ENCODE results near the gene GPC5.
"Not testable (repeated sequence)": the region's sequence is repeated elsewhere in the genome, so short reads cannot be mapped to it uniquely, and the experiment has no call there.

Gene GPC5

GRCh38 chr13:92473765-92474475 lies 1075.5 kb downstream of the GPC5 start:
- no peak for DNase-seq (ENCODE audit: low spot score)

DNA sequence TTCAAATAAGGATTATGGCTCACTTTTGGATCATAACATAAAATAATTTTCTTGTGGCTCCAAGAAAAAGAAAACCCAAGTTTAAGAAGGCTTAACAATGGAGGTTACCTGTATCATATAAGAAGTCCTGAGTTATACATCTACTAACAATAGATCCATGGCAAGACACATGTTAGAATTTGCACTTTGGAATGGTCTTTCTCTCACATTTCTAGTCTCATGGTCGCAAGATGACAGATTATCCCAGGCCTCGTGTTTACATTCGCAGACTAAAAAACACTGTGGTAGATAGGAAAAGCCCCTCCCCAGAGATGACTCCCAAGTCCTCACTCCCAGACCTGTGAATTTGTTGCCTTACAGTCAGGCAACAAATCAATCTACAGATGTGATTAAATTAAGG lies 1082.0 kb downstream of the GPC5 start:
- DNase-seq (ENCODE audit: low spot score): no peak

- DNase-seq (ENCODE audit: low spot score): not testable (repeated sequence)
Observed at GRCh38 chr13:92482790-92483189, 1084.4 kb downstream of the GPC5 start.

DNA sequence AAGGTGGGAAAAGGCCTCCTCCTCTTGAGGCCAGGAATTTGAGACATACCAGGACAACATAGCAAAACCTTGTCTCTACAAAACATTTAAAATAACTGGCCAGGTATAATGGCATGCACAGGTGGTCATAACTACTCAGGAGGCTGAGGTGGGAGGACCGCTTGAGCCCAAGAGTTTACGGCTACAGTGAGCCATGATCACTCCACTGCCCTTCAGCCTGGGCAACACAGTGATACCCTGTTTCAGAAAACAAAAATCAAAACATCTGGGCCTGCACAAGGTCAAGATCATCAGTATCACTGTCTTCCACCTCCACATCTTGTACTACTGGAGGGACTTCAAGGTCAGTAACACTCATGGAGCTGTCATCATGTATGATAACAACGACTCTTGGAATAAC lies 1085.5 kb downstream of the GPC5 start:
- no peak for DNase-seq (ENCODE audit: low spot score)

DNA sequence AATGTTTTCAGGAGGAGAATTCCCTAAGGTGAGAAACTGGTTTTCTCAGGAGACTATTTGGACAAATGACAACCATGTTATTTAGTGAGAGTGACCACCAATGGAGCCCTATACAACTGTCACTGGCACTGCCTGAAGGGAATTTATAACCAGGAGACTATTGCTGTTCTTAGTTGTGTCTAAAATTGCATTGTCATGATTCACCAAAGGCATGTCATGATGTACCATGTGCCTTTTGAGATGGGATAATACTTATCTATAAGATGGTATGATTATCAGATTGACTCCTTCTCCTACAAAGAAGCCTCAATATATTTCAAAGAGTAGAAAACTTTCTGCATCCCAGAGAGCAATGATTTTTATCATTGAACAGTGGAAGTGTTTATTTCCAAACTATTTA lies 1088.8 kb downstream of the GPC5 start:
- DNase-seq (ENCODE audit: low spot score): no peak

DNA sequence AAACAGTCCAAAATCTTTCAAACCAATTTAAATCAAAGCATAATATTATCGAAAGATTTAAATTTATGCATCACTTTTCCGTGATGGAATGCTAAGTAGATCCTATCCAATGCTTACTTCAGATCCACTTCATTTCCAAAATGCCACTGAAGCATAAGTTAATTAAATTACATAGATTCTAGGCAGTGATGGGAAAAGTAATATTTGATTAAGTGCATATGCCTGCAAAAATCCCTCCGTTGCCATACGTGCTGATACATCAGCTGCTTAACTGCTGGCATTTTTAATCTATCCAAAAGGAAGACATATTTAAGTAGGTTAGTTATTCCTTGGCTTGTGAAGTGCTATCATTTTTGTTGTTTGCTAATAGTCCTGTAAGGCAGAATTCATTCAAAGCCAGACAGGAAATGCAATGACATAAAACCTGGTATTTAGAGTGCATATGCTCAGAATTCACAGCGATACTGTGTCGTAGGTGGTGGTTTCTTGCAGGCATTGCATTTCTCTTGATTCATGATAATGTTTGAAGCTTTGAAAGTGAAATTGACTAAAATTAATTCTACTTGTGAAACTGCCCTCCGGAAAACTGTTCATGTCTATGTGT lies 1089.9 kb downstream of the GPC5 start:
- no peak for DNase-seq (ENCODE audit: low spot score)

- no peak for DNase-seq (ENCODE audit: low spot score)
Observed at GRCh38 chr13:92491839-92492238, 1093.4 kb downstream of the GPC5 start.

DNA sequence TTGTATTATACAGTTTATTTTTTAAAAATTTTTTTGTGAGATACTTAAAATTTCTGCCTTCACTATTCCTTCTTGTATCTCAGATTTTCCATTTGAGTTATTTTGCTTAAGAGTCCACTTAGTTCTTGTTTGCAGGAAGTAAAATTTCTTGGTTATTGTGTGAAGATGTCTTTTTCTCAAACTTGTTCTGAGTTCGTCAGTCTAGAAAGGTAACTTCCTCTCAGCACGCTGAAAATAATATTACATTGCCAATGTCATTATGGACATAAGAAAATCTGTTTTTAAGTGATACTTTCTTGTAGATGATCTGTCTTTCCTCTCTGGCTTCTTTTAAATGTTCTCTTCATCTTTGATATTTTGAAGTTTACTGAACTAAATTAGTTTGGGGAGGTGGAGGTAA lies 1096.5 kb downstream of the GPC5 start:
- no peak for DNase-seq (ENCODE audit: low spot score)

- DNase-seq (ENCODE audit: low spot score): no peak
Observed at GRCh38 chr13:92500192-92500591, 1101.8 kb downstream of the GPC5 start.

- DNase-seq (ENCODE audit: low spot score): no peak
Observed at GRCh38 chr13:92510416-92510815, 1112.0 kb downstream of the GPC5 start.

GRCh38 chr13:92512852-92513251 lies 1114.4 kb downstream of the GPC5 start:
- no peak for DNase-seq (ENCODE audit: low spot score)

GRCh38 chr13:92513672-92514071 lies 1115.3 kb downstream of the GPC5 start:
- DNase-seq (ENCODE audit: low spot score): no peak

- DNase-seq (ENCODE audit: low spot score): no peak
Observed at GRCh38 chr13:92514420-92515125, 1116.2 kb downstream of the GPC5 start.

GRCh38 chr13:92516878-92517277 lies 1118.5 kb downstream of the GPC5 start:
- not testable (repeated sequence) for DNase-seq (ENCODE audit: low spot score)

DNA sequence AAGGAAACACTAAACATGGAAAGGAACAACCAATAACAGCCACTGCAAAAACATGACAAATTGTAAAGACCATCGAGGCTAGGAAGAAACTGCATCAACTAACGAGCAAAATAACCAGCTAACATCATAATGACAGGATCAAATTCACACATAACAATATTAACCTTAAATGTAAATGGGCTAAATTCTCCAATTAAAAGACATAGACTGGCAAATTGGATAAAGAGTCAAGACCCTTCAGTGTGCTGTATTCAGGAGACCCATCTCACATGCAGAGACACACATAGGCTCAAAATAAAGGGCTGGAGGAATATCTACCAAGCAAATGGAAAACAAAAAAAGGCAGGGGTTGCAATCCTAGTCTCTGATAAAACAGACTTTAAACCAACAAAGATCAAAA lies 1120.2 kb downstream of the GPC5 start:
- not testable (repeated sequence) for DNase-seq (ENCODE audit: low spot score)

DNA sequence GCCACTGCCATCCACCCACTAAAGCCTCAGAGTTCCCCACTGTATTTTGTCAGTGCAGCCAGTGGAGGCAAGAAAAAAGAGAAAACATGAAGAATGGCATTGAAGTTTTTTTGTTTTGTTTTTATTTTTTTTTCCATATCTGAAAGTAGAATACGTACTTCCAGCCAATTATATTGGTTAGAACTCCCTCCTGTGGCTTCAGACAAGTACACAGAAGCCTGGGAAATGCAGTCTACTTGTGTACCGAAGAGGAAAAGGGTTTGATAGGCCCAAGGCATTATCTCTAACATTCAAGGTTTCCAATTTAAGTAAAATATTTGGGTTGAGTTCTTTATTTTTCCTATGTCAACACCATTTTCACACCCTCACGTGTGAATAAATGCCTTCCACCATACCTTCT lies 1131.9 kb downstream of the GPC5 start:
- DNase-seq (ENCODE audit: low spot score): no peak

DNA sequence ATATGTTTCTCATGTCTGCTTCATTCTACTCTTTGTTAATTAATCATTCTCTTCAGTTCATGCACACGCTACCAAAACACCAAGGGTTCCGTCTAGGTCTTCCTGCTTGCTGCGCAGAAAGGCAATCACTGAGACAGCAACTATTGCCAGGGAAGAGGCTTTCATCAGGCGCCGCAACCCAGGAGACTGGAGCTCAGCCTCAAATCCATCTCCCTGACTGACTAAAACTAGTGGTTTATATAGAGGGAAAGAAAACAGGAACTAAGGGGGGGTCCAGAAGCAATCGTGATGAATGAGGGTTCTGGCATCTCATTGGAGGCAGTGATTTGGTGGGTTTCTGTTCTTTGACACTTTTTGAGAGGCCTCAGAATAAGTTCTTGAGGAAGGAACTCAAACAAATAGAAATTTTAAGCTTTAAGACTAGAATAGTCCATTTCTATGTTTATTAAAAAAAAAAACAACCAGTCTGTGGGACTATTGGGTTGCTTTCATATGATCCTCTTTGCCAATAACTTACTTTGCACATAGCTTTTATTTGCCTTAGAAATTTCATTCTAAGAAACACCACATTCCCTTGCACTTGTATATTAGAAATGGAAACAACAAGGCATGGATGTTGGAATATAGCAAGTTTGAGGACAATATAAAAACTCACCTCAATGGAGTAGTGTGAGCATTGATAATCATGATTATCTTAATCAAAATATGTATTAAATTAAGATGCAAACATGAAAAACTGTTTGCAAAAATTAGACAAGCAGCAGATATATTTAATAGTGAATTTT lies 1137.0 kb downstream of the GPC5 start:
- DNase-seq (ENCODE audit: low spot score): no peak

DNA sequence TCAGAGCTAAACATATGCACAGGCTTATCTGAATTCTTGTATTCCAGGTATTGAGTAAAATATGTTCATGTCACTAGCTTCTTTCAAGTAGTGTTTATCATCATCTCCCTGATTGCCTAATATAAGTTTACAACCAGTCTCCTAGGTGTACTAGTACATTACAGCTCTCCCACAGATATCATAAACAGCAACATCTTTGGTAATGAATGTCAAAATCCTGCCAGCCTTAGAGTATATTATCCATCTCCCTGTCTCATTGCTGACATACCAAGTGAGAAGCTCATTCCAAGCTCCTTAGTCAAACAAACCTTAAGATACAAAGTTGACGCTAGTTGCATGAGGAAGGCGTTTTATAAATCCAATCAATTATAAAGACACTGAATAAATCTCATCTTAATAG lies 1139.0 kb downstream of the GPC5 start:
- DNase-seq (ENCODE audit: low spot score): no peak

DNA sequence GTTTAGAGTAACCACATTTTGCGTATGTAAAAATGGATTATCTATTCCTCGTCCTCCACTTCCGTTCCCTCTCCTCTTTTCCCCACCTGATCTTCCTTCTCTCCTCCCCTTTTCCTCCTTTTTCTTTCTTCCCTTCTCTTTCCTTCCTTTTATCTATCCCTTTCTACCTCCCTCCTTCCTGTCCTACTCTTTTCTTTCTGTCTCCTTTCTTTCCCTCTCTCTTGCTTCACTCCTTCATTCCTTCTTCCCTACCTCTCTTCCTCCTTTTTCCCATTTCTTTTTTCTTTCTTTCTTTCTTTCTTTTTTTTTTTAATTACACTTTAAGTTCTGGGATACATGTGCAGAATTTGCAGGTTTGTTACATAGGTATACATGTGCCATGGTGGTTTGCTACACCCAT lies 1139.7 kb downstream of the GPC5 start:
- DNase-seq (ENCODE audit: low spot score): no peak

DNA sequence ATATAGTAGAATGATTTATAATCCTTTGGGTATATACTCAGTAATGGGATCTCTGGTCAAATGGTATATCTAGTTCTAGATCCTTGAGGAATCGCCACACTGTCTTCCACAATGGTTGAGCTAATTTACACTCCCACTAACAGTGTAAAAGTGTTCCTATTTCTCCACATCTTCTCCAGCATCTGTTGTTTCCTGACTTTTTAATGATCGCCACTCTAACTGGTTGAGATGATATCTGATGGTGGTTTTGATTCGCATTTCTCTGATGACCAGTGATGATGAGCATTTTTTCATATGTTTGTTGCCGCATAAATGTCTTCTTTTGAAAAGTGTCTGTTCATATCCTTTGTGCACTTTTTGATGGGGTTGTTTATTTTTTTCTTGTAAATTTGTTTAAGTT lies 1140.7 kb downstream of the GPC5 start:
- DNase-seq (ENCODE audit: low spot score): not testable (repeated sequence)

DNA sequence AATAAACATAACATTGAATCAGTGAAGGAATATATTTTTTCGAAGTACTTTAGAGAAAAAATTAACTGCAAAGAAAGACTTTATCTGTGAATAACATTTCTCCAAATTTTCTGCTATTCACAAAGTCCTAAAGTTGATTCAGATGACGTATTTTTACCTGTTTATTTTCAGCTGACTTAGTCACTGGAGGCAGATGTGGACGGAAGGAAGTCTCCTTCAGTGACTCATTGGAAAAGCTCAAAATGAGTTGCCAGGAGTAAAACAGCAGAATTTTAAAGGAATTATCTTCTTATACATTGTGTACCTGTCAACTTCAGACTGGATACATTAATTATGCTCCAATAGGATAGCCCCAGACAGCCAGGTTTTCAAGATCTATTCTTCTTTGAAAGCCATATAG lies 1148.8 kb downstream of the GPC5 start:
- no peak for DNase-seq (ENCODE audit: low spot score)

GRCh38 chr13:92549276-92549675 lies 1150.9 kb downstream of the GPC5 start:
- no peak for DNase-seq (ENCODE audit: low spot score)
